ENCODE results near the gene MALRD1. TPM values are rescaled to one million over a fixed set of nuclear protein-coding genes. Genes with fewer than 3 reads are reported as not detected.
A peak's percentile ranks its signal among the peaks of the same experiment; 100 is the strongest.

MALRD1 gene
- total and polyA plus RNA-seq, 2 donors from 2014 or later: 2.0 to 2.4 TPM

- no peak for FAIRE-seq
- Histone ChIP-seq H3K27me3 (ENCODE audit: control insufficient read depth, insufficient read depth, low read length) (no peaks in the 10 kb centered on the region), H3K9ac (ENCODE audit: low read length in 3 of 3) (no peak overlapping the region), H3K4me1 (ENCODE audit: control insufficient read depth in 2 of 3, insufficient read depth in 2 of 3, low read depth in 1 of 3, low read length in 3 of 3) (no peaks in the 10 kb centered on the region), H3K27ac (ENCODE audit: low read depth in 2 of 2, low read length in 2 of 2) (no peak overlapping the region), H3K4me3 (ENCODE audit: low read length in 3 of 3) (no peak overlapping the region), H3K36me3 (ENCODE audit: control insufficient read depth in 2 of 3, insufficient read depth in 3 of 3, low read length in 3 of 3) (no peaks in the 10 kb centered on the region), H3K9me3 (ENCODE audit: control insufficient read depth in 2 of 3, insufficient read depth in 1 of 3, low read length in 3 of 3) (no peaks in the 10 kb centered on the region)
- TF ChIP-seq CTCF (IDR thresholded peaks at IDR 0.05; ENCODE audit: borderline replicate concordance, extremely low read depth, insufficient read depth): no peak
- intact Hi-C loops (cut with DNase I): no loop called here
- DNase-seq: no peak
Observed at GRCh38 chr10:19332304-19332703, 283.7 kb downstream of the MALRD1 start.

GRCh38 chr10:19333631-19334030 is 285.0 kb downstream of the MALRD1 start:
- Histone ChIP-seq H3K9me3 (ENCODE audit: control insufficient read depth in 2 of 3, insufficient read depth in 1 of 3, low read length in 3 of 3) (no peaks in the 10 kb centered on the region), H3K4me1 (ENCODE audit: control insufficient read depth in 2 of 3, insufficient read depth in 2 of 3, low read depth in 1 of 3, low read length in 3 of 3) (no peaks in the 10 kb centered on the region), H3K36me3 (ENCODE audit: control insufficient read depth in 2 of 3, insufficient read depth in 3 of 3, low read length in 3 of 3) (no peaks in the 10 kb centered on the region), H3K9ac (ENCODE audit: low read length in 3 of 3) (no peak overlapping the region), H3K27me3 (ENCODE audit: control insufficient read depth, insufficient read depth, low read length) (no peaks in the 10 kb centered on the region), H3K27ac (ENCODE audit: low read depth in 2 of 2, low read length in 2 of 2) (no peak overlapping the region), H3K4me3 (ENCODE audit: low read length in 3 of 3) (no peak overlapping the region)
- DNase-seq (no peak), FAIRE-seq (no peak)
- no peak for TF ChIP-seq CTCF (IDR thresholded peaks at IDR 0.05; ENCODE audit: borderline replicate concordance, extremely low read depth, insufficient read depth)
- intact Hi-C loops (cut with DNase I): no loop called here

GRCh38 chr10:19347621-19348020 is 299.0 kb downstream of the MALRD1 start:
- H3K27me3 ChIP-seq (ENCODE audit: control insufficient read depth, insufficient read depth, low read length): no peaks in the 10 kb centered on the region
- no peak for TF ChIP-seq CTCF (IDR thresholded peaks at IDR 0.05; ENCODE audit: borderline replicate concordance, extremely low read depth, insufficient read depth)
- intact Hi-C loops (cut with DNase I): no loop called here
- H3K9ac ChIP-seq (ENCODE audit: low read length in 3 of 3): no peak overlapping the region
- FAIRE-seq (no peak), DNase-seq (peak in 1 of 5 donors; percentile 34)
- no peak overlapping the region for H3K27ac ChIP-seq (ENCODE audit: low read depth in 2 of 2, low read length in 2 of 2)
- no peaks in the 10 kb centered on the region for H3K36me3 ChIP-seq (ENCODE audit: control insufficient read depth in 2 of 3, insufficient read depth in 3 of 3, low read length in 3 of 3)
- H3K4me3 ChIP-seq (ENCODE audit: low read length in 3 of 3): no peak overlapping the region
- no peaks in the 10 kb centered on the region for H3K4me1 ChIP-seq (ENCODE audit: control insufficient read depth in 2 of 3, insufficient read depth in 2 of 3, low read depth in 1 of 3, low read length in 3 of 3)
- no peaks in the 10 kb centered on the region for H3K9me3 ChIP-seq (ENCODE audit: control insufficient read depth in 2 of 3, insufficient read depth in 1 of 3, low read length in 3 of 3)

DNA sequence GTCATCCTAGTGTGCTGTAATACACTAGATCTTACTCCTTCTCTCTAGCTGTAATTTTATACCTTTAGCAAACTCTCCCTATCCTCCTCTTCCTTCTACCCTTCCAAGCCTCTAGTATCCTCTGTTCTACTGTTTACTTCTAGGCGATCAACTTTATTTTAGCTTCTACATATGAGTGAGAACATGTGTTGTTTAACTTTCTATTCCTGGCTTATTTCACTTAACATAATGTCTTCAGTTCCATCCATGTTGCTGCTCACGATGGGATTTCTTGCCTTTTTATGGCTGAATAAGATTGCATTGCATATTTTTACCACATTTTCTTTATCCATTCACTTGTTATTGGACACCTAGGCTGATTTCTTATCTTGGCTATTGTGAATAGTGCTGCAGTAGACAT is 318.6 kb downstream of the MALRD1 start:
- Histone ChIP-seq H3K4me1 (ENCODE audit: control insufficient read depth in 2 of 3, insufficient read depth in 2 of 3, low read depth in 1 of 3, low read length in 3 of 3) (no peaks in the 10 kb centered on the region), H3K36me3 (ENCODE audit: control insufficient read depth in 2 of 3, insufficient read depth in 3 of 3, low read length in 3 of 3) (no peaks in the 10 kb centered on the region), H3K4me3 (ENCODE audit: low read length in 3 of 3) (no peak overlapping the region), H3K9me3 (ENCODE audit: control insufficient read depth in 2 of 3, insufficient read depth in 1 of 3, low read length in 3 of 3) (no peaks in the 10 kb centered on the region), H3K27ac (ENCODE audit: low read depth in 2 of 2, low read length in 2 of 2) (no peak overlapping the region), H3K9ac (ENCODE audit: low read length in 3 of 3) (no peak overlapping the region), H3K27me3 (ENCODE audit: control insufficient read depth, insufficient read depth, low read length) (no peaks in the 10 kb centered on the region)
- FAIRE-seq (no peak), DNase-seq (no peak)
- intact Hi-C loops (cut with DNase I): no loop called here
- TF ChIP-seq CTCF (IDR thresholded peaks at IDR 0.05; ENCODE audit: borderline replicate concordance, extremely low read depth, insufficient read depth): no peak

Data from kidney (tissue), 14 donors.